ENCODE results near the gene CSTA. TPM values are rescaled to one million over a fixed set of nuclear protein-coding genes. Genes with fewer than 3 reads are reported as not detected.

CSTA gene, protein sequence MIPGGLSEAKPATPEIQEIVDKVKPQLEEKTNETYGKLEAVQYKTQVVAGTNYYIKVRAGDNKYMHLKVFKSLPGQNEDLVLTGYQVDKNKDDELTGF
- 2.5 and 3.1 TPM in 2 replicates for total RNA-seq

DNA sequence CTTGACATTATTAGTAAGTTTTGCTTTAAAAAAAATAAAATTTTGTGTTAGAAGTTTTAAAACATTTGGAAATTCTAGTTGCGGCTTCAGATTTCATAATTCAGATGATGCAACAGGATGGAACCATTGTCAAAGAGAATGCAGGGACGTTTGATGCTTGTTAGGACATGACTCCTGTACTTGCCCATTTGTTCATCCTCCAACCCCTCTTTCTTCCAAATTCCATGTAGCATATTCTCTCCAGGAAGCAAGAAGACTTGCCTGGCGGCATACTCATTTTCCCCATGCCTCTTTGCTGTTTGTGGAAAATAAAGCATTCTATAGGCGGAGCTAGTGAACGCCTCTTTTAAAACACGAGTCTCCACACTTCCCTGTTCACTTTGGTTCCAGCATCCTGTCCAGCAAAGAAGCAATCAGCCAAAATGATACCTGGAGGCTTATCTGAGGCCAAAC, at the start of gene CSTA:
TSS of gene CSTA (plus strand) at position 378 of the 453 bp plus-strand sequence. CDS start at position 423, 45 bp downstream.

DNA sequence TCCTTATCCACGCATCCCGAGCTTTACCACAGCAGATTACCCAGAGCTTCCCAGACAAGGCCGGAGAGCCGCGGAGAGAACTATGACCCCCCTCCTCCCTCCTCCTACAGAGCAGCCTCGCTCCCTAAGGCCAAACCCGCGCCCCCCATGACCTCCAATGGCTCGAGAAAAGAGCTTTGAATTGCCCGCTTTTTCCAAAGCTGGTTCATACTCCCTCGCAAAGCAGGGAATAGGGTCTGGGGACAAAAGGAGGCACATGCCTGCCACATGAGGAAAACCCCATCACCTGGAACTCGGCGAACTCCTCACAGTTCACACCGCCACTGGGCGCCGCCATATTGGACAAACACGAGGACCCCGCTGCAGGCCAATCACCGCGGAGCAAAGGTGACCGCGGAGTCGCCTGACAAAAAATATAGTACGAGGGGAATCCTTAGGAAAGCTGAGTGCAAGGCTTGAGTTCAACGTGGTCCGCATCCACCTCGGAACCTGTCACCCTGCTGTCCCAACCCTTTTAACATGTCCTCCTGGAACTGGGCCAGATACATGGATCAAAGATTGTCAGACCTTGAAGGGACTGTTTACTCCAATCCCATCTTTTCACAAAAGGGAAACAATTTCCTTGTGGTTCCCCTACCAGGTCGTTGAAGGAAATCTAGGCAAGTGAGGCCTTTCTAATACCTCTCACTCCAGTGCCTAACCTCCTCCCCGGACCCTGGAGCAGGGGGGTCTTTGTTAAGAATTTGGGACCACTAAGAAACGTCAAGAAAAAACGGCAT, 58.0 kb downstream of the CSTA start, which contains the start of gene MIX23:
TSS of gene MIX23 (minus strand) at position 344 of the 779 bp plus-strand sequence. CDS start at position 337, 7 bp downstream.

DNA sequence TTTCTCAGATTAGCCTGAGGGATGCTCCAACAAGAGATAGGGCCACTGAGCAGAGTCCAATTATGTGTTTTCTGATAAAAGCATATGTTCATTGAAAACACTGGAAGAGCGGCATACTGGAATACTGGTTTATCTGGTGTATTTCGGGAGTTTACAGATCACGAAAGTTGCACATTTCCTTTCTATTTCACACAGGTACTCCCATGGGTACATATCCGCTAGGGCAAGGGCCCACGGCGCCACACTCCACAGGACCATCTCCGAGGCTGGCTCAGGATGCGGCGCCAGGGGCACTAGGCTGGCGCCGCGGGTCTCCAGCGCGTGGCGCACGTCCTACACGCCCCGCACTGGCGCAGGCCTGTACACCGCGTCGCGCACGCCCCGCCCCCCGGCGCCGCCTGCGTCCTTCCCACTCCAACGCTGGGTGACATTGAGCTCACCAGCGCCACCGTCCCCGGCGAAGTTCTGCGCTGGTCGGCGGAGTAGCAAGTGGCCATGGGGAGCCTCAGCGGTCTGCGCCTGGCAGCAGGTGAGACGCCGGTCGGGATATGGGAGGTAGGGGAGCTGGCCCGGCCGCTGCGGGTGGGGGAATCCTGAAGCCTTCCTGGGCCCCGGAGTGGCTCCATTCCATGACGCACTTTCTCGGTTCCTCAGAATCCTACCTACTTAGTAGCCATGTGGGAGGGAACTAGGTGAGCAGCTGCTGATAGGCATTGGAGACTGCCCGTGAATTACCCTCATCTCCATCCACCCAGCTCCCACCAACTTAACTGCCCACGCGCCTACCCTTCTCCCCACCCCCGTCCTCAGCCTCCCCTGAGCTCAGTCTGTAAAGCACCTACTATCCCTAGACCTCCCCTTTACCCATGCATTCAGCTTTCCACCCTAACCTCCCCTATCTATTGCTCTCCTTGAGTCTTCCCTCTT, 59.0 kb downstream of the CSTA start, which contains the start of gene FAM162A:
TSS of gene FAM162A (plus strand) at position 412 of the 927 bp plus-strand sequence. CDS start at position 496, 84 bp downstream.

Other genes starting within 250 kb of the CSTA start
- gene CASR, start 141.6 kb upstream of the CSTA start, total RNA-seq, result not detected in 2 replicates
- gene MIX23, start 58.0 kb downstream of the CSTA start, total RNA-seq, result 16.3 and 24.6 TPM in 2 replicates
- 43.0 and 44.6 TPM in 2 replicates for gene FAM162A, start 58.9 kb downstream of the CSTA start, total RNA-seq
- 3.0 and 4.0 TPM in 2 replicates for gene WDR5B, start 90.8 kb downstream of the CSTA start, total RNA-seq
- 22.3 and 29.3 TPM in 2 replicates for gene KPNA1, start 189.7 kb downstream of the CSTA start, total RNA-seq
- 13.0 and 13.3 TPM in 2 replicates for gene PARP9, start 239.1 kb downstream of the CSTA start, total RNA-seq
- gene DTX3L, start 239.1 kb downstream of the CSTA start, total RNA-seq, result 21.7 and 24.7 TPM in 2 replicates